GM12878 (cell line): ENCODE measurements around the gene PRR3. TPM values are rescaled to one million over a fixed set of nuclear protein-coding genes. Genes with fewer than 3 reads are reported as not detected.
A peak's percentile ranks its signal among the peaks of the same experiment; 100 is the strongest.

Source experiments
- ATF7 ChIP-seq: fragments of 450-650 bp; IDR thresholded peaks from 2 replicates; pipeline ENCODE4 v1.6.1; 2016; ENCODE audit warnings: low read depth, mild to moderate bottlenecking
- BCL11A ChIP-seq: IDR thresholded peaks from 2 replicates; pipeline ENCODE4 v1.6.1; 2011; ENCODE audit warnings: low read depth, low read length
- BHLHE40 ChIP-seq, 2 experiments: fragments of 450-650 bp in 1 of 2; IDR thresholded peaks; 2 replicates each; pipeline ENCODE4 v1.6.1; 2011 to 2017; ENCODE audit warnings: low read depth in 2 of 2, borderline replicate concordance in 1 of 2, improper control_type of control experiment in 1 of 2, low read length in 1 of 2, mild to moderate bottlenecking in 1 of 2
- EGR1 ChIP-seq, 2 experiments: IDR thresholded peaks; 1 replicate in 1 of 2; 2 replicates in 1 of 2; pipeline ENCODE4 v1.6.1; 2011 to 2012; ENCODE audit warnings: low read depth in 2 of 2, low read length in 2 of 2, borderline replicate concordance in 1 of 2, mild to moderate bottlenecking in 1 of 2, moderate library complexity in 1 of 2
- IRF4 ChIP-seq: IDR thresholded peaks from 2 replicates; pipeline ENCODE4 v1.6.1; 2011; ENCODE audit warnings: low read depth, low read length
- KDM1A ChIP-seq: fragments of 200-600 bp; sonication (generic); IDR thresholded peaks from 2 replicates; pipeline ENCODE4 v1.6.1; 2016; ENCODE audit warnings: borderline replicate concordance
- LARP7 ChIP-seq: fragments of 450-650 bp; IDR thresholded peaks from 2 replicates; pipeline ENCODE4 v1.6.1; 2017; ENCODE audit warnings: mild to moderate bottlenecking
- NFIC ChIP-seq: IDR thresholded peaks from 2 replicates; pipeline ENCODE4 v1.6.1; 2012; ENCODE audit warnings: low read depth, mild to moderate bottlenecking, inconsistent platforms, low read length, moderate library complexity
- NFYA ChIP-seq: IDR thresholded peaks from 2 replicates; pipeline ENCODE4 v1.6.1; 2011; ENCODE audit warnings: low read depth, mild to moderate bottlenecking, low read length, improper control_type of control experiment, borderline replicate concordance
- NKRF ChIP-seq: fragments of 450-650 bp; conservative IDR thresholded peaks from 2 replicates; pipeline ENCODE4 v1.6.1; 2017; ENCODE audit warnings: mild to moderate bottlenecking, moderate library complexity
- POLR2A ChIP-seq: IDR thresholded peaks from 2 replicates; pipeline ENCODE4 v1.6.1; 2011; ENCODE audit warnings: low read depth, mild to moderate bottlenecking, low read length
- RAD51 ChIP-seq: fragments of 450-650 bp; IDR thresholded peaks from 2 replicates; pipeline ENCODE4 v1.6.1; 2016; ENCODE audit warnings: moderate library complexity, mild to moderate bottlenecking, inconsistent platforms
- RBBP5 ChIP-seq: fragments of 200-600 bp; sonication (generic); conservative IDR thresholded peaks from 2 replicates; pipeline ENCODE4 v1.6.1; 2016
- SIX5 ChIP-seq: IDR thresholded peaks from 2 replicates; pipeline ENCODE4 v1.6.1; 2011; ENCODE audit warnings: mild to moderate bottlenecking, low read depth, low read length, moderate library complexity; ENCODE audit not compliant: severe bottlenecking
- TAF1 ChIP-seq: IDR thresholded peaks from 2 replicates; pipeline ENCODE4 v1.6.1; 2011; ENCODE audit warnings: mild to moderate bottlenecking, low read depth, low read length, borderline replicate concordance
- ZNF384 ChIP-seq: IDR thresholded peaks from 2 replicates; pipeline ENCODE4 v1.6.1; 2012; ENCODE audit warnings: low read depth, mild to moderate bottlenecking, low read length, improper control_type of control experiment, borderline replicate concordance
- polyA plus RNA-seq, 11 experiments: library from polyadenylated mRNA; depleted of rRNA in 4 of 11; unstranded in 6 of 11; stranded (reverse) in 5 of 11; fragments of >200 nt; fragmentation: Nextera tagmentation in 4 of 11; fragmentation: Illumina TruSeq in 1 of 11; extraction: Ambion mirVana in 4 of 11; extraction: Trizol in 1 of 11; gene quantifications; 1 replicate in 1 of 11; 2 replicates in 10 of 11; pipeline versions ENCODE4 v1.2.1 to v1.2.3, GENCODE V29; 2011 to 2016; ENCODE audit warnings: inconsistent platforms in 2 of 11, missing spikeins in 2 of 11, low read depth in 1 of 11
- total RNA-seq, 4 experiments: library from RNA; depleted of rRNA in 3 of 4; stranded (reverse); fragments of >200 nt in 3 of 4; fragmentation: Illumina TruSeq in 1 of 4; extraction: Trizol in 1 of 4; gene quantifications; 2 replicates each; pipeline versions ENCODE4 v1.2.1 to v1.2.3, GENCODE V29; 2013 to 2021
- TF ChIP-seq, protein P1 (sequence below): fragments of 450-650 bp; IDR thresholded peaks from 2 replicates; pipeline ENCODE4 v1.6.1; 2017; ENCODE audit warnings: mild to moderate bottlenecking, low read depth, inconsistent platforms; ENCODE audit not compliant: poor library complexity, severe bottlenecking
- TF ChIP-seq, protein P2 (sequence below): IDR thresholded peaks from 2 replicates; pipeline ENCODE4 v1.6.1; 2012; ENCODE audit warnings: mild to moderate bottlenecking, low read depth, low read length
- TF ChIP-seq, protein P3 (sequence below): fragments of 450-650 bp; IDR thresholded peaks from 2 replicates; pipeline ENCODE4 v1.6.1; 2016; ENCODE audit warnings: mild to moderate bottlenecking
- TF ChIP-seq, protein P4 (sequence below): IDR thresholded peaks from 2 replicates; pipeline ENCODE4 v1.6.1; 2011; ENCODE audit warnings: mild to moderate bottlenecking, low read depth, low read length, moderate library complexity; ENCODE audit not compliant: insufficient replicate concordance

The PRR3 gene
- total and polyA plus RNA-seq, 10 of the 15 experiments (the other 5 are each of a cell fraction or from before 2014, with no cell fraction given), result 14.0 to 38.2 (median 20.5) TPM

DNA sequence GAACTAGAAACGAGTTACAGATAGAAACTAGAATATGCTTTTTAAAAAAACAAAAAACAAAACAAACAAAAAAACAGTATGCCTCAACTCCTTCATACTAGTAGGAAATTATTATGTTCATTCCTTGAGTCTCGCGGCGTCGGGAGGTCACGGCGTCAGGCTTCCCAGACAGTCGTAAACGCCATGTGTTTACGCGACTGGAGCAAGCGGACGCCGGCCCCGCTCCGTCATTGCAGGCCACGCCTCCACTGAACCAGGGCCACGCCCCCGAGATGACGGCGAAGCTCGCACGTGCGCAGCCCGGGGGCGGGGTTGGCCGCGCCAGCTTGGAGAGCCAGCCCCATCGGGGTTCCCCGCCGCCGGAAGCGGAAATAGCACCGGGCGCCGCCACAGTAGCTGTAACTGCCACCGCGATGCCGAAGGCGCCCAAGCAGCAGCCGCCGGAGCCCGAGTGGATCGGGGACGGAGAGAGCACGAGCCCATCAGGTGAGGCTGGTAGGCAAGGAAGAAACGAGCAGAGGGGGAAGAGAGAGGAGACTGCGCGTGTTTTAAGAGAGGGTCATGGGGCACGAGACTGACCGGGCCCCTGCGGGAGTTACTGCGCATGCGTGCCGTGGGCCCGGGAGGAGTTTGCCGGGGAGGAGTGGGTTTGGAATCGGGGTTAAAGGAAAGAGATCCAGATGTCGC, 14.1 kb downstream of the PRR3 start, which contains the start of gene ABCF1 (continued):
- TF ChIP-seq, protein P1, sequence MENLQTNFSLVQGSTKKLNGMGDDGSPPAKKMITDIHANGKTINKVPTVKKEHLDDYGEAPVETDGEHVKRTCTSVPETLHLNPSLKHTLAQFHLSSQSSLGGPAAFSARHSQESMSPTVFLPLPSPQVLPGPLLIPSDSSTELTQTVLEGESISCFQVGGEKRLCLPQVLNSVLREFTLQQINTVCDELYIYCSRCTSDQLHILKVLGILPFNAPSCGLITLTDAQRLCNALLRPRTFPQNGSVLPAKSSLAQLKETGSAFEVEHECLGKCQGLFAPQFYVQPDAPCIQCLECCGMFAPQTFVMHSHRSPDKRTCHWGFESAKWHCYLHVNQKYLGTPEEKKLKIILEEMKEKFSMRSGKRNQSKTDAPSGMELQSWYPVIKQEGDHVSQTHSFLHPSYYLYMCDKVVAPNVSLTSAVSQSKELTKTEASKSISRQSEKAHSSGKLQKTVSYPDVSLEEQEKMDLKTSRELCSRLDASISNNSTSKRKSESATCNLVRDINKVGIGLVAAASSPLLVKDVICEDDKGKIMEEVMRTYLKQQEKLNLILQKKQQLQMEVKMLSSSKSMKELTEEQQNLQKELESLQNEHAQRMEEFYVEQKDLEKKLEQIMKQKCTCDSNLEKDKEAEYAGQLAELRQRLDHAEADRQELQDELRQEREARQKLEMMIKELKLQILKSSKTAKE, result no peak
- TF ChIP-seq ZNF384, result no peak
- no peak; the same call in 1 of the 2 replicates for TF ChIP-seq LARP7
- peak; percentile 86 for TF ChIP-seq NKRF
- peak; percentile 72 for TF ChIP-seq RAD51
- TF ChIP-seq, protein P2, sequence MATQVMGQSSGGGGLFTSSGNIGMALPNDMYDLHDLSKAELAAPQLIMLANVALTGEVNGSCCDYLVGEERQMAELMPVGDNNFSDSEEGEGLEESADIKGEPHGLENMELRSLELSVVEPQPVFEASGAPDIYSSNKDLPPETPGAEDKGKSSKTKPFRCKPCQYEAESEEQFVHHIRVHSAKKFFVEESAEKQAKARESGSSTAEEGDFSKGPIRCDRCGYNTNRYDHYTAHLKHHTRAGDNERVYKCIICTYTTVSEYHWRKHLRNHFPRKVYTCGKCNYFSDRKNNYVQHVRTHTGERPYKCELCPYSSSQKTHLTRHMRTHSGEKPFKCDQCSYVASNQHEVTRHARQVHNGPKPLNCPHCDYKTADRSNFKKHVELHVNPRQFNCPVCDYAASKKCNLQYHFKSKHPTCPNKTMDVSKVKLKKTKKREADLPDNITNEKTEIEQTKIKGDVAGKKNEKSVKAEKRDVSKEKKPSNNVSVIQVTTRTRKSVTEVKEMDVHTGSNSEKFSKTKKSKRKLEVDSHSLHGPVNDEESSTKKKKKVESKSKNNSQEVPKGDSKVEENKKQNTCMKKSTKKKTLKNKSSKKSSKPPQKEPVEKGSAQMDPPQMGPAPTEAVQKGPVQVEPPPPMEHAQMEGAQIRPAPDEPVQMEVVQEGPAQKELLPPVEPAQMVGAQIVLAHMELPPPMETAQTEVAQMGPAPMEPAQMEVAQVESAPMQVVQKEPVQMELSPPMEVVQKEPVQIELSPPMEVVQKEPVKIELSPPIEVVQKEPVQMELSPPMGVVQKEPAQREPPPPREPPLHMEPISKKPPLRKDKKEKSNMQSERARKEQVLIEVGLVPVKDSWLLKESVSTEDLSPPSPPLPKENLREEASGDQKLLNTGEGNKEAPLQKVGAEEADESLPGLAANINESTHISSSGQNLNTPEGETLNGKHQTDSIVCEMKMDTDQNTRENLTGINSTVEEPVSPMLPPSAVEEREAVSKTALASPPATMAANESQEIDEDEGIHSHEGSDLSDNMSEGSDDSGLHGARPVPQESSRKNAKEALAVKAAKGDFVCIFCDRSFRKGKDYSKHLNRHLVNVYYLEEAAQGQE, result no peak
- no peak for TF ChIP-seq IRF4
- TF ChIP-seq RBBP5, result no peak
- peak; percentile 80; the same call in 1 of the 2 replicates for TF ChIP-seq TAF1
- peak; percentile 32 for TF ChIP-seq ATF7
- TF ChIP-seq NFIC, result no peak
- TF ChIP-seq POLR2A, result peak; percentile 96
- TF ChIP-seq BHLHE40 (IDR thresholded peaks at IDR 0.05; ENCODE audit: borderline replicate concordance in 1 of 2, low read depth in 2 of 2, low read length in 1 of 2), result peak; percentile 100
- TF ChIP-seq EGR1 (IDR thresholded peaks at IDR 0.05; ENCODE audit: borderline replicate concordance in 1 of 2, low read depth in 2 of 2, low read length in 2 of 2), result peak in 1 of 2 experiments; percentile 65; a peak in 1 of 3 replicates
- TF ChIP-seq KDM1A, result no peak
- no peak for TF ChIP-seq BCL11A
- no peak for TF ChIP-seq NFYA
- no peak for TF ChIP-seq SIX5
- TF ChIP-seq, protein P3, sequence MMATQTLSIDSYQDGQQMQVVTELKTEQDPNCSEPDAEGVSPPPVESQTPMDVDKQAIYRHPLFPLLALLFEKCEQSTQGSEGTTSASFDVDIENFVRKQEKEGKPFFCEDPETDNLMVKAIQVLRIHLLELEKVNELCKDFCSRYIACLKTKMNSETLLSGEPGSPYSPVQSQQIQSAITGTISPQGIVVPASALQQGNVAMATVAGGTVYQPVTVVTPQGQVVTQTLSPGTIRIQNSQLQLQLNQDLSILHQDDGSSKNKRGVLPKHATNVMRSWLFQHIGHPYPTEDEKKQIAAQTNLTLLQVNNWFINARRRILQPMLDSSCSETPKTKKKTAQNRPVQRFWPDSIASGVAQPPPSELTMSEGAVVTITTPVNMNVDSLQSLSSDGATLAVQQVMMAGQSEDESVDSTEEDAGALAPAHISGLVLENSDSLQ, result peak; percentile 62
- TF ChIP-seq, protein P4, sequence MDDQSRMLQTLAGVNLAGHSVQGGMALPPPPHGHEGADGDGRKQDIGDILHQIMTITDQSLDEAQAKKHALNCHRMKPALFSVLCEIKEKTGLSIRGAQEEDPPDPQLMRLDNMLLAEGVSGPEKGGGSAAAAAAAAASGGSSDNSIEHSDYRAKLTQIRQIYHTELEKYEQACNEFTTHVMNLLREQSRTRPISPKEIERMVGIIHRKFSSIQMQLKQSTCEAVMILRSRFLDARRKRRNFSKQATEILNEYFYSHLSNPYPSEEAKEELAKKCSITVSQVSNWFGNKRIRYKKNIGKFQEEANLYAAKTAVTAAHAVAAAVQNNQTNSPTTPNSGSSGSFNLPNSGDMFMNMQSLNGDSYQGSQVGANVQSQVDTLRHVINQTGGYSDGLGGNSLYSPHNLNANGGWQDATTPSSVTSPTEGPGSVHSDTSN, result no peak
